ENCODE results near the gene TNK1.

- TF ChIP-seq CTCF (IDR thresholded peaks at IDR 0.05) (no peak), POLR2A (IDR thresholded peaks at IDR 0.05) (no peak), EP300 (IDR thresholded peaks at IDR 0.05) (no peak), POLR2AphosphoS5 (IDR thresholded peaks at IDR 0.05) (no peak)
These were observed 2.5 kb downstream of the TNK1 start for GRCh38 chr17:7383371-7383741.

All from suprapubic skin (tissue), 4 donors.